ENCODE results near the gene ZNF783. TPM values are rescaled to one million over a fixed set of nuclear protein-coding genes. Genes with fewer than 3 reads are reported as not detected.
A peak's percentile ranks its signal among the peaks of the same experiment; 100 is the strongest.

ZNF783 gene
- total and polyA plus RNA-seq, 9 of the 15 experiments (the other 6 are each of a cell fraction or from before 2014, with no cell fraction given): 0.66 to 11.2 (median 5.4) TPM

DNA sequence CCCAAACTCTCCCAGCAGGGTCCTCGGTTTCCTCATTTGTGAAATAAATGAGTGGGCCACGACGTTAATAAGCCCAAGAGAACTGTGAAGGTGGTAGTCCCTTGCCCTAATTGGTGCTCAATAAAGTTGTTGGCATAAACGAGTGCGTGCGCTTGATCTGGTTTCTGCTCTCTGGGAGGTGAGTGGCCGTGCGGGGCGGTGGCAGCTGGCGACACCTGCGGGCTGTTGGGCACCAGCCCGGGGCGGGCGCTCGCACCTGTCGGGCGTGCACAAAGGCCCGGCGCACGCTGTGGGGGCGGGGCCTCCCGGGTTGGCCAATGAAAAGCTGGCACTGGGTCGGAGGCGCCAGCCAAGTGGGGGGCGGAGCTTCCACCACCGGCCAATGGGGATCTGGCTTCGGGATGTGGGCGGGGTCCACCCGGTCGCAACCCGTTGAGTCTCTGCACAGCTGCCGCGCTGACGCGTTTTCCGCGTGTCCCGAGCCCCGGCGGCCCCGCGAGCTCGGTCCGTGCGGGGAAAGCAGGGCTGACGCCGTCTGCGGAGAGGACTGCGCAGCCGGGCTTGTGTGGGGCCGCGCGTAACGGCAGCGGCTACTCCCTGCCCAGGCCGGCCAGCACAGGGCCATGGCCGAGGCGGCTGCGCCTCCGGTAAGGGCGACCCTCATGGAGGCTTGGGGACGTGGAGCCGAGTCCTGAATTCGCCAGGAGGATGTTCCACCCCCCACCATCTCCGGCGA is 23.0 kb downstream of the ZNF783 start (continued):
- TF ChIP-seq GABPB1 (CRISPR knock-in tag; IDR thresholded peaks at IDR 0.05): 0 out of 2 replicates have a peak, but pooled peaks have one; percentile 60
- no peak for TF ChIP-seq TEAD4 (IDR thresholded peaks at IDR 0.05; ENCODE audit: low read length)
- 0 out of 2 replicates have a peak, but pooled peaks have one; percentile 25 for TF ChIP-seq TEAD4 (CRISPR knock-in tag; IDR thresholded peaks at IDR 0.05; ENCODE audit: borderline replicate concordance)
- TF ChIP-seq, protein P1, sequence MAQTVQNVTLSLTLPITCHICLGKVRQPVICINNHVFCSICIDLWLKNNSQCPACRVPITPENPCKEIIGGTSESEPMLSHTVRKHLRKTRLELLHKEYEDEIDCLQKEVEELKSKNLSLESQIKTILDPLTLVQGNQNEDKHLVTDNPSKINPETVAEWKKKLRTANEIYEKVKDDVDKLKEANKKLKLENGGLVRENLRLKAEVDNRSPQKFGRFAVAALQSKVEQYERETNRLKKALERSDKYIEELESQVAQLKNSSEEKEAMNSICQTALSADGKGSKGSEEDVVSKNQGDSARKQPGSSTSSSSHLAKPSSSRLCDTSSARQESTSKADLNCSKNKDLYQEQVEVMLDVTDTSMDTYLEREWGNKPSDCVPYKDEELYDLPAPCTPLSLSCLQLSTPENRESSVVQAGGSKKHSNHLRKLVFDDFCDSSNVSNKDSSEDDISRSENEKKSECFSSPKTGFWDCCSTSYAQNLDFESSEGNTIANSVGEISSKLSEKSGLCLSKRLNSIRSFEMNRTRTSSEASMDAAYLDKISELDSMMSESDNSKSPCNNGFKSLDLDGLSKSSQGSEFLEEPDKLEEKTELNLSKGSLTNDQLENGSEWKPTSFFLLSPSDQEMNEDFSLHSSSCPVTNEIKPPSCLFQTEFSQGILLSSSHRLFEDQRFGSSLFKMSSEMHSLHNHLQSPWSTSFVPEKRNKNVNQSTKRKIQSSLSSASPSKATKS (CRISPR knock-in tag; IDR thresholded peaks at IDR 0.05): no peak
- TF ChIP-seq FOXM1 (IDR thresholded peaks at IDR 0.05; ENCODE audit: low read depth): no peak
- peak; percentile 85; the same call in 1 of the 2 replicates for TF ChIP-seq FOXM1 (CRISPR knock-in tag; IDR thresholded peaks at IDR 0.05; ENCODE audit: low read depth)
- TF ChIP-seq, protein P2, sequence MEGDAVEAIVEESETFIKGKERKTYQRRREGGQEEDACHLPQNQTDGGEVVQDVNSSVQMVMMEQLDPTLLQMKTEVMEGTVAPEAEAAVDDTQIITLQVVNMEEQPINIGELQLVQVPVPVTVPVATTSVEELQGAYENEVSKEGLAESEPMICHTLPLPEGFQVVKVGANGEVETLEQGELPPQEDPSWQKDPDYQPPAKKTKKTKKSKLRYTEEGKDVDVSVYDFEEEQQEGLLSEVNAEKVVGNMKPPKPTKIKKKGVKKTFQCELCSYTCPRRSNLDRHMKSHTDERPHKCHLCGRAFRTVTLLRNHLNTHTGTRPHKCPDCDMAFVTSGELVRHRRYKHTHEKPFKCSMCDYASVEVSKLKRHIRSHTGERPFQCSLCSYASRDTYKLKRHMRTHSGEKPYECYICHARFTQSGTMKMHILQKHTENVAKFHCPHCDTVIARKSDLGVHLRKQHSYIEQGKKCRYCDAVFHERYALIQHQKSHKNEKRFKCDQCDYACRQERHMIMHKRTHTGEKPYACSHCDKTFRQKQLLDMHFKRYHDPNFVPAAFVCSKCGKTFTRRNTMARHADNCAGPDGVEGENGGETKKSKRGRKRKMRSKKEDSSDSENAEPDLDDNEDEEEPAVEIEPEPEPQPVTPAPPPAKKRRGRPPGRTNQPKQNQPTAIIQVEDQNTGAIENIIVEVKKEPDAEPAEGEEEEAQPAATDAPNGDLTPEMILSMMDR (IDR thresholded peaks at IDR 0.05 in 2 of 3, conservative IDR thresholded peaks at IDR 0.05 in 1 of 3; ENCODE audit: insufficient read depth in 2 of 3, low read depth in 1 of 3, low read length in 3 of 3): no peak
- TF ChIP-seq, protein P3, sequence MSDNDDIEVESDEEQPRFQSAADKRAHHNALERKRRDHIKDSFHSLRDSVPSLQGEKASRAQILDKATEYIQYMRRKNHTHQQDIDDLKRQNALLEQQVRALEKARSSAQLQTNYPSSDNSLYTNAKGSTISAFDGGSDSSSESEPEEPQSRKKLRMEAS (CRISPR knock-in tag; IDR thresholded peaks at IDR 0.05): peak; percentile 74
- no peak for TF ChIP-seq HMG20A (CRISPR knock-in tag; conservative IDR thresholded peaks at IDR 0.05)
- TF ChIP-seq ZNF217 (CRISPR knock-in tag; IDR thresholded peaks at IDR 0.05): no peak
